GM12874 (cell line): ENCODE measurements around the gene PLD4.

Source experiments
- TF ChIP-seq, protein P1 (sequence below): IDR thresholded peaks from 2 replicates; pipeline ENCODE4 v1.5.1; 2011; ENCODE audit warnings: low read depth, mild to moderate bottlenecking, control low read depth, low read length, moderate library complexity; ENCODE audit not compliant: insufficient read depth

PLD4 gene

GRCh38 chr14:104982548-104983230 is 58.0 kb downstream of the PLD4 start:
- TF ChIP-seq, protein P1, sequence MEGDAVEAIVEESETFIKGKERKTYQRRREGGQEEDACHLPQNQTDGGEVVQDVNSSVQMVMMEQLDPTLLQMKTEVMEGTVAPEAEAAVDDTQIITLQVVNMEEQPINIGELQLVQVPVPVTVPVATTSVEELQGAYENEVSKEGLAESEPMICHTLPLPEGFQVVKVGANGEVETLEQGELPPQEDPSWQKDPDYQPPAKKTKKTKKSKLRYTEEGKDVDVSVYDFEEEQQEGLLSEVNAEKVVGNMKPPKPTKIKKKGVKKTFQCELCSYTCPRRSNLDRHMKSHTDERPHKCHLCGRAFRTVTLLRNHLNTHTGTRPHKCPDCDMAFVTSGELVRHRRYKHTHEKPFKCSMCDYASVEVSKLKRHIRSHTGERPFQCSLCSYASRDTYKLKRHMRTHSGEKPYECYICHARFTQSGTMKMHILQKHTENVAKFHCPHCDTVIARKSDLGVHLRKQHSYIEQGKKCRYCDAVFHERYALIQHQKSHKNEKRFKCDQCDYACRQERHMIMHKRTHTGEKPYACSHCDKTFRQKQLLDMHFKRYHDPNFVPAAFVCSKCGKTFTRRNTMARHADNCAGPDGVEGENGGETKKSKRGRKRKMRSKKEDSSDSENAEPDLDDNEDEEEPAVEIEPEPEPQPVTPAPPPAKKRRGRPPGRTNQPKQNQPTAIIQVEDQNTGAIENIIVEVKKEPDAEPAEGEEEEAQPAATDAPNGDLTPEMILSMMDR: no peak
